NB4 (cell line): ENCODE data around the gene GNAI2.

Experiments
- DNase-seq: peaks from one replicate; pipeline ENCODE4 v3.0.0; 2010; ENCODE audit warnings: low read depth
- H3K4me3 ChIP-seq: one replicate; pipeline ENCODE4 v1.5.1; 2011; ENCODE audit warnings: mild to moderate bottlenecking, low read depth, low read length, moderate library complexity
- MAX ChIP-seq: IDR thresholded peaks from 2 replicates; pipeline ENCODE4 v1.6.1; 2011; ENCODE audit warnings: low read depth, low read length
- MYC ChIP-seq: IDR thresholded peaks from 2 replicates; pipeline ENCODE4 v1.6.1; 2011; ENCODE audit warnings: low read depth, low read length
- POLR2A ChIP-seq: IDR thresholded peaks from 2 replicates; pipeline ENCODE4 v1.6.1; 2011; ENCODE audit warnings: mild to moderate bottlenecking; ENCODE audit not compliant: insufficient read length; ENCODE audit errors: extremely low read depth
- TF ChIP-seq, protein P1 (sequence below): IDR thresholded peaks from one replicate; pipeline ENCODE4 v1.5.1; 2012; ENCODE audit warnings: low read depth, low read length

Gene GNAI2

DNA sequence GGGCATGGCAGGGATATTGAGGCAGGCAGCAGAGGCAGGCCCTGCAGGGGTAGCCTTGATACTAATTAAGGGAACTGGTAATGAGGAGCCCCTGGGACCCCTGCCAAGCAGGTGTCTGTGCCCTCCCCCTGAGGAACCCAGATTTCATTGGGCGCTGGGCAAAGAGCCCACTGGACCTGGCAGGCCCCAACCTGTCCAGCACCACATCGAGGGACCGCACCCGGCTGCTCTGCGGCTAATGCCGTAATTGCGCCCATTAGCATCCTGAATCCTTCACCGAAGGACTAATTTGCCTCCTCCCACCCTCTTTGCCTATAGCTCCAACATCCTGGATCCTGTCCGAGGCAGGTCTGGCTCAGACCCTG lies 19.2 kb downstream of the GNAI2 start:
- H3K4me3 ChIP-seq: no peak overlapping the region
- no peak for TF ChIP-seq POLR2A
- TF ChIP-seq, protein P1, sequence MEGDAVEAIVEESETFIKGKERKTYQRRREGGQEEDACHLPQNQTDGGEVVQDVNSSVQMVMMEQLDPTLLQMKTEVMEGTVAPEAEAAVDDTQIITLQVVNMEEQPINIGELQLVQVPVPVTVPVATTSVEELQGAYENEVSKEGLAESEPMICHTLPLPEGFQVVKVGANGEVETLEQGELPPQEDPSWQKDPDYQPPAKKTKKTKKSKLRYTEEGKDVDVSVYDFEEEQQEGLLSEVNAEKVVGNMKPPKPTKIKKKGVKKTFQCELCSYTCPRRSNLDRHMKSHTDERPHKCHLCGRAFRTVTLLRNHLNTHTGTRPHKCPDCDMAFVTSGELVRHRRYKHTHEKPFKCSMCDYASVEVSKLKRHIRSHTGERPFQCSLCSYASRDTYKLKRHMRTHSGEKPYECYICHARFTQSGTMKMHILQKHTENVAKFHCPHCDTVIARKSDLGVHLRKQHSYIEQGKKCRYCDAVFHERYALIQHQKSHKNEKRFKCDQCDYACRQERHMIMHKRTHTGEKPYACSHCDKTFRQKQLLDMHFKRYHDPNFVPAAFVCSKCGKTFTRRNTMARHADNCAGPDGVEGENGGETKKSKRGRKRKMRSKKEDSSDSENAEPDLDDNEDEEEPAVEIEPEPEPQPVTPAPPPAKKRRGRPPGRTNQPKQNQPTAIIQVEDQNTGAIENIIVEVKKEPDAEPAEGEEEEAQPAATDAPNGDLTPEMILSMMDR: no peak
- TF ChIP-seq MYC: no peak
- TF ChIP-seq MAX: no peak
- DNase-seq: no peak

DNA sequence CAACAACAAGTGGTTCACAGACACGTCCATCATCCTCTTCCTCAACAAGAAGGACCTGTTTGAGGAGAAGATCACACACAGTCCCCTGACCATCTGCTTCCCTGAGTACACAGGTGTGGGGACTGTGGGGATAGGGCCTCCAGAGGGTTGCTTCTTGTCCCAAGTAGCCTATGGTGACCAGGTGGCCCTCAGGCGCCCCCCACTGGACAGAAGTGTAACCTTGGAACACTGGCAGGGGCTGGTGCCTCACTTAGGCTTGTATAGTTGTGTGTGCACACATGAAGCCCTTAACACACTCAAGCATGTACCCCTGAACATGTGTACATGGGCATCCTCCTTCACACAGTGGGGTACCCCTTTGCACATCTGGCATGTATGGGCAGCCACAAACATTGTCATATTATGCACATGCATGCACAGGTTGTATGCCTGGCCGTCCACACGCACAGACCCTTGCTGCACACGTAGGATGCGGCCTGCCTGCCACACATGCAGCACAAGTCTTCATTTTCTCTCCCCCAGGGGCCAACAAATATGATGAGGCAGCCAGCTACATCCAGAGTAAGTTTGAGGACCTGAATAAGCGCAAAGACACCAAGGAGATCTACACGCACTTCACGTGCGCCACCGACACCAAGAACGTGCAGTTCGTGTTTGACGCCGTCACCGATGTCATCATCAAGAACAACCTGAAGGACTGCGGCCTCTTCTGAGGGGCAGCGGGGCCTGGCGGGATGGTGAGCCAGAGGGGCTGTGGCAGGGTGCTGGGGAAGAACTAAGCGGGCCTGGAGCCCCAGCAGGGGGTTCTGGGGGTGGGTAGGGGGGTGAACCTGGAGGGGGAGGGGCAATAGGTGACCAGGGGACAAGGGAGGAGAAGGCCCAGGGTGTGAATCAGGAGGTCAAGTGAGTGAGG lies 21.2 kb downstream of the GNAI2 start:
- TF ChIP-seq, protein P1: peak; percentile 71
- TF ChIP-seq MYC (0 out of 2 replicates have a peak, but pooled peaks have one; percentile 19), MAX (peak; percentile 20; the same call in 1 of the 2 replicates), POLR2A (no peak)
- peak; percentile 62 for DNase-seq
- no peak overlapping the region for H3K4me3 ChIP-seq

- no peak for DNase-seq
- TF ChIP-seq, protein P1: no peak
- TF ChIP-seq POLR2A (no peak), MYC (no peak), MAX (no peak)
Measured at GRCh38 chr3:50258029-50258680, 22.2 kb downstream of the GNAI2 start.

DNA sequence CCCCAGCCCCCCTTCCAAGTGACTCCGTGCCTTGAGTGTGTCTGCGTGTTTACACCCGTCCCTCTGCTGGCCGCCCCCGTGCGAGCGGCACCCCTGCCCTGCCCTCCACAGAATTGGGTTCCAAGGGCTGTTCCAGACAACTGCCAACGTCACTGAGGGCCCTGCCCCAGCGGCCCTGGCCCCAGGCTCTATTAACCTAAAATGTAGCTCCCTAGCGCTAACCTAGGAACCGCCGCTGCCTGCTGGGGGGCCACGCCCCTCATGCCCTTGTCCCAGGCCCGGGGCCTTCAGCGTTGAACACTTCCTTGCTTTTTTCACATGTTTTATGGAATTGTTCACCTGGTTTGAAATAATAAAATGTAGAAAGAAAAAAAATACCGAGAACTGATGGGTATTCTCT lies 23.0 kb downstream of the GNAI2 start:
- TF ChIP-seq, protein P1: no peak
- TF ChIP-seq MYC (no peak), MAX (no peak), POLR2A (no peak)
- no peak for DNase-seq
- no peak overlapping the region for H3K4me3 ChIP-seq

More at GRCh38 chr3:50258029-50258680, 22.2 kb downstream of the GNAI2 start:
- no peak overlapping the region for H3K4me3 ChIP-seq

DNA sequence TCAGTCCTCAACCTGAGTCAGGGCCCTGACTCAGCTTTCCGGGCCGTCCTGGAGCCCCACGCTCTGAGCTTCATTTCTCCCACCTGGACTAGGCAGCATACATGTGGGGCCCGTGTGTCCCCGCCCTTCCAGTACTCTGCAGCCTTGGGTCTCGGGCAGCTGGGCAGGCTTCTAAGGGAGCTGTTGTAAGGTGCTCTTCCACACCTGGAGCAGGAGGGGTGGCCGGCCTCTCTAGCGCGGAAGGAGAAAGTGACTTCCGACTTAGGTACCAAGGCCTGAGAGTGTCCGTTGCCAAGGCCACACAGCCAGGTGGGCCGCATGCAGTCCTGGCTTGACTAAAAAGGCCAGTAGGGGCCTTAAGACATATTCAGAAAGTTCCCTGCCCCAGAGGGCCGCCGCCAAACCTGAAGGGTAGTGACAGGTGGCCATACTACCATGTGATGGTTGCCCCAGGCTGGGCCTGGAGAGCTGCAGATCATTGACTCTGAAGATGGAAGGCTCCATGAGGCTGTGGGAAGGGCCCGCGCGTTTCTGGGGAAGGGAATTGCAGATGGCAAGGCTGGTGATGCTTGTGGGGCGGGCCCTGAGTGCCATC lies 23.5 kb downstream of the GNAI2 start:
- H3K4me3 ChIP-seq: no peak overlapping the region
- DNase-seq: no peak
- TF ChIP-seq POLR2A: no peak
- TF ChIP-seq, protein P1: no peak
- no peak for TF ChIP-seq MYC
- no peak for TF ChIP-seq MAX
